Endothelial cell of umbilical vein (primary cell): ENCODE results near the gene VWA1. TPM values are rescaled to one million over a fixed set of nuclear protein-coding genes. Genes with fewer than 3 reads are reported as not detected.
A peak's percentile ranks its signal among the peaks of the same experiment; 100 is the strongest.

Source experiments
- BruUV-seq: library from RNA; stranded (reverse); fragments of 400-500 nt; replicated peaks from 2 replicates; lab custom pipeline; 2021; lab: Mats Ljungman, UMichigan
- CTCF ChIA-PET: fragments of 300-600, 350-600 bp; sonication (Branson Sonifier 250); formaldehyde crosslinking; loops from one replicate; lab custom pipeline; 2021; ENCODE audit warnings: antibody characterized with exemption, inconsistent platforms; lab: Charles Lee
- POLR2A ChIA-PET: fragments of 300-600, 350-600 bp; sonication (Branson Sonifier 250); formaldehyde crosslinking; loops from one replicate; lab custom pipeline; 2021; ENCODE audit warnings: antibody characterized with exemption, inconsistent platforms; lab: Charles Lee
- DNase-seq: peaks from one replicate; pipeline ENCODE4 v3.0.0-alpha.2; 2011; ENCODE audit warnings: low read depth, low spot score
- FAIRE-seq: peaks from 2 replicates; lab custom pipeline; 2011; peaks lifted over from hg19 to GRCh38; lab: Jason Lieb, UNC
- H2AFZ ChIP-seq: 2 replicates; pipeline ENCODE4 v1.6.0; 2012; ENCODE audit warnings: low read depth, low read length, control low read depth, inconsistent platforms
- H3K27ac ChIP-seq: 2 replicates; pipeline ENCODE4 v1.5.1; 2011; ENCODE audit warnings: low read depth, mild to moderate bottlenecking, control low read depth, low read length, moderate library complexity; ENCODE audit not compliant: insufficient read depth
- H3K27me3 ChIP-seq, 2 experiments: 2 replicates each; pipeline versions ENCODE4 v1.6.0 to v1.6.1; 2011; ENCODE audit warnings: low read length in 2 of 2, mixed read lengths in 1 of 2; ENCODE audit not compliant: control insufficient read depth in 2 of 2, insufficient read depth in 2 of 2
- H3K36me3 ChIP-seq, 2 experiments: 2 replicates in 1 of 2; 3 replicates in 1 of 2; pipeline ENCODE4 v1.5.1; 2011; ENCODE audit warnings: low read length in 2 of 2, mild to moderate bottlenecking in 1 of 2, moderate library complexity in 1 of 2; ENCODE audit not compliant: control insufficient read depth in 2 of 2, insufficient read depth in 2 of 2; ENCODE audit errors: extremely low read depth in 1 of 2
- H3K4me1 ChIP-seq: 3 replicates; pipeline ENCODE4 v1.5.1; 2011; ENCODE audit warnings: mild to moderate bottlenecking, low read length; ENCODE audit not compliant: control insufficient read depth, insufficient read depth; ENCODE audit errors: extremely low read depth
- H3K4me2 ChIP-seq: 2 replicates; pipeline ENCODE4 v1.6.1; 2011; ENCODE audit warnings: low read length, control low read depth, mixed read lengths; ENCODE audit not compliant: insufficient read depth
- H3K4me3 ChIP-seq, 3 experiments: fragments of 200-600 bp in 1 of 3; sonication (generic), shearing (Covaris generic) in 1 of 3; replicated peaks in 1 of 3; 2 replicates each; pipeline ENCODE4 v1.5.1; 2011 to 2016; ENCODE audit warnings: control low read depth in 3 of 3, low read length in 3 of 3, mild to moderate bottlenecking in 2 of 3, inconsistent platforms in 1 of 3, low read depth in 1 of 3, moderate library complexity in 1 of 3; ENCODE audit not compliant: insufficient read depth in 1 of 3
- H3K79me2 ChIP-seq: 2 replicates; pipeline ENCODE4 v1.6.0; 2012; ENCODE audit warnings: low read length, inconsistent platforms; ENCODE audit not compliant: control insufficient read depth, insufficient read depth
- H3K9ac ChIP-seq: replicated peaks from 2 replicates; pipeline ENCODE3; 2011; ENCODE audit warnings: low read length, control low read depth; ENCODE audit not compliant: insufficient read depth; ENCODE audit errors: extremely low read depth
- H3K9me1 ChIP-seq: replicated peaks from 3 replicates; pipeline ENCODE4 v1.6.0; 2011; ENCODE audit warnings: mild to moderate bottlenecking, low read length; ENCODE audit not compliant: control insufficient read depth, insufficient read depth; ENCODE audit errors: extremely low read depth
- H3K9me3 ChIP-seq: replicated peaks from 2 replicates; pipeline ENCODE4 v1.5.1; 2012; ENCODE audit warnings: low read length, inconsistent platforms; ENCODE audit not compliant: control insufficient read depth, insufficient read depth
- H4K20me1 ChIP-seq: replicated peaks from 2 replicates; pipeline ENCODE3; 2011; ENCODE audit warnings: mild to moderate bottlenecking, low read length; ENCODE audit not compliant: control insufficient read depth, insufficient read depth; ENCODE audit errors: extremely low read depth
- CTCF ChIP-seq, 2 donors: IDR thresholded peaks; 1 replicate in 1 of 2; 2 replicates in 1 of 2; pipeline ENCODE4 v1.5.1; 2011; ENCODE audit warnings: low read length in 2 of 2, mild to moderate bottlenecking in 2 of 2, moderate library complexity in 2 of 2, control low read depth in 1 of 2, inconsistent platforms in 1 of 2, low read depth in 1 of 2; ENCODE audit not compliant: insufficient read depth in 1 of 2; ENCODE audit errors: extremely low read depth in 1 of 2
- GATA2 ChIP-seq: IDR thresholded peaks from 2 replicates; pipeline ENCODE4 v1.7.0; 2011; ENCODE audit warnings: low read depth, mild to moderate bottlenecking, moderate library complexity, mixed read lengths, low read length; ENCODE audit not compliant: insufficient read length, insufficient read depth
- JUN ChIP-seq: IDR thresholded peaks from 2 replicates; pipeline ENCODE4 v1.6.1; 2011; ENCODE audit warnings: borderline replicate concordance, low read depth; ENCODE audit not compliant: insufficient read length, insufficient read depth
- MAX ChIP-seq: IDR thresholded peaks from 2 replicates; pipeline ENCODE4 v1.6.1; 2011; ENCODE audit not compliant: insufficient read depth, insufficient read length
- MYC ChIP-seq: IDR thresholded peaks from one replicate; pipeline ENCODE4 v1.6.1; 2011; ENCODE audit warnings: mild to moderate bottlenecking, low read depth, low read length
- POLR2AphosphoS5 ChIP-seq: IDR thresholded peaks from 2 replicates; pipeline ENCODE4 v1.6.1; 2012; ENCODE audit warnings: low read depth, mild to moderate bottlenecking, control low read depth, low read length, moderate library complexity; ENCODE audit not compliant: insufficient read depth
- dilution Hi-C: fragments of 300-500 bp; cut with MboI; formaldehyde crosslinking; loops from one replicate; pipeline ENCODE4 v1.15.0; 2019; ENCODE audit warnings: low sequenced_read_pairs; ENCODE audit not compliant: extremely low pct_ligation_motif_present
- intact Hi-C: fragments of 100-400 bp; cut with micrococcal nuclease; formaldehyde crosslinking; loops from one replicate; pipeline ENCODE4 v1.10.0; 2022
- polyA plus RNA-seq, 4 experiments: library from polyadenylated mRNA; depleted of rRNA in 3 of 4; stranded (reverse) in 3 of 4; unstranded in 1 of 4; fragments of >200 nt; gene quantifications; 2 replicates each; pipeline versions ENCODE4 v1.2.1 to v1.2.3, GENCODE V29; 2011 to 2012; ENCODE audit warnings: missing spikeins in 1 of 4
- total RNA-seq: library from RNA; stranded (reverse); gene quantifications from 2 replicates; pipeline ENCODE4 v1.2.3, GENCODE V29; 2021

Gene VWA1
- total and polyA plus RNA-seq, 2 donors (not counting 3 experiments of a cell fraction or from before 2014, with no cell fraction given) = 2.0 to 6.1 TPM

- Histone ChIP-seq H3K9me1 (no peaks in the 10 kb centered on the region), H3K4me3 (no peak overlapping the region), H3K4me2 (no peak overlapping the region), H2AFZ (no peak overlapping the region), H3K9me3 (no peaks in the 10 kb centered on the region), H3K36me3 (no peaks in the 10 kb centered on the region), H3K27ac (no peak overlapping the region), H3K9ac (no peak overlapping the region), H3K4me1 (no peaks in the 10 kb centered on the region), H3K79me2 (no peaks in the 10 kb centered on the region), H3K27me3 (no peaks in the 10 kb centered on the region), H4K20me1 (no peaks in the 10 kb centered on the region)
- ChIA-PET POLR2A (no interaction called here), CTCF (interaction anchor here (1.1 to 4.4 kb wide), 12 partner anchors 9 to 69 kb away, joined by 3 to 31 read pairs (median 8); partner anchors contain the start of genes ANKRD65, ATAD3C, AURKAIP1 and CCNL2)
- intact Hi-C loops = loop anchor here (1.0 to 2.0 kb wide), 3 partner anchors 34 to 66 kb away; partner anchors contain the start of genes AURKAIP1, CCNL2 and MRPL20
- dilution Hi-C loops = no loop called here
- peak; percentile 37 for DNase-seq
- no TSS peak for BruUV-seq
- no peak for TF ChIP-seq JUN
- peak; percentile 86 to 99 for TF ChIP-seq CTCF (IDR thresholded peaks at IDR 0.05; ENCODE audit: extremely low read depth in 1 of 2, insufficient read depth in 1 of 2, low read depth in 1 of 2, low read length in 2 of 2)
- TF ChIP-seq POLR2AphosphoS5 = no peak
- TF ChIP-seq MAX = peak; percentile 54
- TF ChIP-seq GATA2 = no peak
- peak; percentile 25 for TF ChIP-seq MYC
- peak; percentile 26 for FAIRE-seq
These were observed 5.8 kb downstream of the VWA1 start for GRCh38 chr1:1441002-1441888.
